ENCODE data around the gene PIP4K2B.
A peak's percentile ranks its signal among the peaks of the same experiment; 100 is the strongest.

Gene PIP4K2B

DNA sequence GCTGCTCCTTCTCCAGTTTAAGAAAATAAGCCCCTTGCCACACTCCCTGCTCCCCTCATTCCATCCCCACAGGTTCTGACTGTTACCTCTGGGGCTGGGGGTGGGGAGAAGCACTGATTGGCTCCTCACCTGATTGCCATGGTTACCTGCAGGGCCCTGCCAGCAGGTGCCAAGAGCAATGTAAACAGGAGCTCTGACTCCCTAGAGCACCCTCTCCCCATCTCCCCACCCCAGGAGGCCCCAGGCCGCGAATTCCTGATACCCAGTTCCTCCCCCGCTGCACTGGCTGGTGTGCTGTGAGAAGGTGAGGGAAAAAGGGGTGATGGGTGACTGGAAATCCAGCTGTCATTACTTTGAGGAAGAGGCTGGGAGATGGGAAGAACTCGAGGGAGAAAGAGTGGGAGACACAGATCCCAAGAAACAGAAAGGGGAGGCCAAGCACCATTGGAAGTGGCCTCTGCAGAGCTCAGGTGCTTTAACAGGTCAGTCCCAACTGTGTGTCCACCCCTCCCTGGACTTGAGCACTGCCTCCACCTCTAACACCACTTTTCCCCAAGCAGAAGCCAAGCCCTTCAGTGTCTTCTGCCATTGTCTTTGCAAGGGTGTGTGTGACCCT, 55.7 kb downstream of the PIP4K2B start:
- DNase-seq = no peak

DNA sequence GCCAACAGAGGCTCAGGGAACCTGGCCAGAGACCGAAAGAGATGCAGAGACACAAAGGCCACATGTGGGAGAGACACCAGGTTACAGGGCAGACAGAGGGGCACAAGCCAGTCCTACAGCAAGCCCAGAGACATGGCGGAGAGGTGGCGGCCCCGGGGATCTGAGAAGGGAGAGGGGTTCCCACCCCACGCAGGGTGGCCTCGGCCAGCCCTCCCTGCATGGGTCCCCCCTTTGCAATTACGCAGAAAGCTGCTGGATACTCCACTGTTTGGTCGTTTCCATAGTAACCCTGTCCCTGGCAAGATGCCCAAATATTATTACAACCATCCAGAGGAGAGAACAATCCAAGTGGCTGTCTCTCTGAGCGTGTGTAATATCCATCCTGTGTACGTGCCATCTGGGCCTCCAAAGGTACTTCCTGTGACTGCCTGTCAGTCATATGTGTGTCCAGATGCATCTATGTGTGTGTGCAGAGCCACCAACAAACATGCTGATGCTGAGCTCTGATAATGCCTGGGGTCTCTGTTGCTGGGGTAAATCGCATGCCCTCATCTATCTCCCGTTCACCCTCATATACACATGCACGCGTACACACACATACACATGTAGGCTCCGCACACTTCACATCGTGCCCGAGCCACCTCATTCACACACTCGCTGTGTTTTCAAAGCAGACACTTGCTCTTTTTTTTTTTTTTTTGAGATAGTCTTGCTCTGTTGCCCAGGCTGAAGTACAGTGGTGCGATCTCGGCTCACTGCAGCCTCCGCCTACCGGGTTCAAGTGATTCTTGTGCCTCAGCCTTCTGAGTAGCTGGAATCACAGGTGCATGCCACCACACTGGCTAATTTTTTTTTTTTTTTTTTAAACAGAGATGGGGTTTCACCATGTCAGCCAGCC, 56.7 kb downstream of the PIP4K2B start:
- no peak for DNase-seq

DNA sequence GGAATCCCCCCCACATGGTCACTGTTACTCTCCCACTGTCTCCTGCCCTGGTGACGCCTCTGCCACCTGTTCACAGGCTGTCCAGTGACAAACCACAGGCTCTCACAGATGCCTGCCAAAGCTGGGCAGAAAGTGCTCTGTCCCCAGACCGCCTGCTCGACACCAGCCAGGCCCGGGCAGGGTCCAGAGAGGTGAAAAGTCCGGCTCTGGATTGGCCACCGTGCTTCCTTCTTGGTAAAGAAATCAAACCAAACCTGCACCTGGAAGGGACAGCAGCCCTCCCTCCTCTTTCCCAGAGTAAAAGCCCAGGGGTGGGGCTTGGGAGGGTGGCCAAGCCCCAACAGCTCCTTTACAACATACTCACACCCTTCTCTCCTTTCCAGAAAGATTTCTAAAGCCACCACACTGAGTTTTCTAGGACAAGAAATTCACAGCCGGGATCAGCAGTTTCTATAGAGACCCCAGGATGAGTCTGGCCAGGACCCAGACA, 57.4 kb downstream of the PIP4K2B start:
- no peak for DNase-seq

DNA sequence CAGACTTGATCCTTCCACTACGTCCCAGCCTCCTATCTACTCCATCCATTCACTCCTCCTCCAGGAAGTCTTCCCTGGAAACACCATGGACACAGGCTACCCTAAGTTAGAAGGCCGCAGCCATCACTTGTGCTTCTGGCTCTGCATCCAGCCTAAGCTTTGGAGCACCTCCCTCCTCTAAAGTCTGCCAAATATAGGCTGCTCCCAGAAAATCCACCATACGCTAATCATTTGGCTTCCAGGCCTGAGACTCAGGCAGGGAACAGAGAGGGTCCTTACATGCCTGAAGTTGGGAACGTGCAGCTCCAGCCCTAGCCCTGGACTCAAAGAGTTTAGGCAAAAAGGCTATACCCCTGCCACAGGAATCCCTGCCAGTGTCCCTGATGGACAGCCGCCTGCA, 57.9 kb downstream of the PIP4K2B start:
- DNase-seq = no peak

DNA sequence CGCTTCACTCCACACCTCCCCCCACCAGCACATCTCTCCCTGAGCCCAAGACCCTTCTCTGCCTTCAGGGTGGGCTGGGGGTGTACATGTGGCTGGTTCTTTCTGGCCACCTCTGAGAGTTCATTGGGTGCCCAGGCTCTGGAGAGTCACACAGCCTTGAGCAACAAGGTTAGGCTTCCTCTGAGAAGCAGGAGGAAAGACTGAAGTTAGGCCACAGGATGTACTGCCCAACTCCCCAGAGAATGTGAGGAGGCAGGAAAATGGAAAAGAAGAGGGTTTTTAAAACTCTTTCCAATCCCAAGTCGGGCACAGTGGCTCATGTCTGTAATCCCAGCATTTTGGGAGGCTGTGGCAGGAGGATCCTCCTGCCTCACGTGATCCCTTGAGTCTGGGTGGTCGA, 58.5 kb downstream of the PIP4K2B start:
- no peak for DNase-seq

DNA sequence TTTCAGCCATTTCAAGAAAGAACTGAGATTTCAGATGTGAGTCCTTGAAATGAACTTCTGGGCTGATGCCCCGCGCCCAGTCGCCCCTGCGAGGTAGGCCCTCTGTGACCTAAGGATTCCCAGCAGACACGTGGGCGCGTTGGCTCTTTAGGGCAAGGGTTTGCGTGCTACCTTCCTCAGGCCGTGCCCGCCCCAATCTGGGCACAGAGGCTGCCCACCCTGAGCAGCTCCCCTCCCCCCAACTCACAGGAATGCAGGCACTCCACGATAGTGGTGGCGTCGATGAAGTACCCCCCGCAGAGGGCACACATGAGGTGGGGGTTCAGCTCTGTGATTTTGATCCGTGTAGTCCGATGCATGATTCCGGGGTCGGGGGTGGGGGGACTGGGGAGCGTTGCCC, 59.3 kb downstream of the PIP4K2B start:
- no peak for DNase-seq

DNA sequence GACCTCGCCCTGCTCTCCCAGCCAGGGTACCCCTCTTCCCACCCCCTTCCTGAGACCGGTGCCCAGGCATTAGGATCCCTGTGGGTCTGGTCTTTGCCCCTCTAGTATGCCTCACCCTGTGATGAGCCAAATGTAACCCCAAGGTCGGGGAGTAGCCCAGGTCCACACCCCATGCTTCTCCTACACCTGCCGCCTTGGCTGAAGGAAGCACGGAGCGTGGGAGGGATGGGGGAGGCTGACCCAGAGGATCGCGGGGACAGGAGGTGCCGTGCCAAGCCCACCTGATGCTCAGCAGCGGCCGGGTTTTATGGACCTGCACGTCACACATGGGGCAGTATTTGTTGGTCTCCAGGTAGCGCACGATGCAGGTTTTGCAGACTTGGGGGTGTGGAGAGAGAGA, 60.1 kb downstream of the PIP4K2B start:
- no peak for DNase-seq

DNA sequence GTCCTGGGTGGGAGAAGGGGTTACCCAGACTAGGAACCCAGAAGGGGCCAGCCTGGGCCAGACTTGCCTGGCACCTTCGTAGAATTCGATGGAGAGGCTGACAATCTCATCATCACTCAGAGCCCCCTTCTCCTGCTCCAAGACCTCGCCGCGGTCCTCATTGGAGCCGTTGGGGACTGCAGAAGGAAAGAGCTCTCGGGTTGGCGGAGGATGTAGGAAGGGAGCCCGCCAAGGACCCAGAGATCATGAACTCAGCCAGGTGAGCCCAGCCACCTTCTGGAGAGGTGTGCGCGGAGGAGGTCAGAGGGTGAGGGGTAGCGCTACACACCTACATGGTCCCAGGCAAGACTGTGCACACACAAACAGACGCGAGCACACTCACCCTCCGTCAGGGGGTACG, 60.7 kb downstream of the PIP4K2B start:
- DNase-seq = no peak

DNA sequence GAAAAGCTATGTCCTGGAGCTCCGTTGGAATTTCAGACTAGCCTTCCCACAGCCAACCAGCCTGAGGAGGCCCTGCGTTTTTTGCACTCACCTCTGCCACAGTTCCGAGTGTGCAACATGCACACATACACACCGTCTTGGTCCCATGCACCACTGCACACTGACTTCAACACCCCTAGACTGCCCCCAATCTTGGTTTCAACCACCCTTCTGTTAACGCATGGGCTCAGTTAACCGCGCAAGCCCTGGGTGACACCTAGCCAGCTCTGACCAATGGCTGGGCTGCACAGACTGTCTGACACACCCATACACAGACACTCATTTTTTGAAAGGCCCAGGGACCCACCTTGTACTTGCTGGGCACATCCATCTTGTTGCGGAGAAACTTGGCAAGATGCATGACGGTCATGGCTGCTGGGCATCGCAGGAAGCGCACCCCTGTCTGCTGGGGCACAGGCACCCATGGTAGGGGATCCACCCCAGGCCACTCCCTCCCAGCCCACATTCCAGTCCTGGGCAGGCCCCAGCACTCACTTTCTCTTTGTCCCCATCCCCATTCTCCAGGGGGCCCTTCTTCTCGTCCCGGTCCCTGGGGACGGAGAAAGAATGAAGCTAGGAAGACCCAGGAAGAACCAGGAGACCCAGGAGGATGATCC, 61.2 kb downstream of the PIP4K2B start:
- DNase-seq = no peak

DNA sequence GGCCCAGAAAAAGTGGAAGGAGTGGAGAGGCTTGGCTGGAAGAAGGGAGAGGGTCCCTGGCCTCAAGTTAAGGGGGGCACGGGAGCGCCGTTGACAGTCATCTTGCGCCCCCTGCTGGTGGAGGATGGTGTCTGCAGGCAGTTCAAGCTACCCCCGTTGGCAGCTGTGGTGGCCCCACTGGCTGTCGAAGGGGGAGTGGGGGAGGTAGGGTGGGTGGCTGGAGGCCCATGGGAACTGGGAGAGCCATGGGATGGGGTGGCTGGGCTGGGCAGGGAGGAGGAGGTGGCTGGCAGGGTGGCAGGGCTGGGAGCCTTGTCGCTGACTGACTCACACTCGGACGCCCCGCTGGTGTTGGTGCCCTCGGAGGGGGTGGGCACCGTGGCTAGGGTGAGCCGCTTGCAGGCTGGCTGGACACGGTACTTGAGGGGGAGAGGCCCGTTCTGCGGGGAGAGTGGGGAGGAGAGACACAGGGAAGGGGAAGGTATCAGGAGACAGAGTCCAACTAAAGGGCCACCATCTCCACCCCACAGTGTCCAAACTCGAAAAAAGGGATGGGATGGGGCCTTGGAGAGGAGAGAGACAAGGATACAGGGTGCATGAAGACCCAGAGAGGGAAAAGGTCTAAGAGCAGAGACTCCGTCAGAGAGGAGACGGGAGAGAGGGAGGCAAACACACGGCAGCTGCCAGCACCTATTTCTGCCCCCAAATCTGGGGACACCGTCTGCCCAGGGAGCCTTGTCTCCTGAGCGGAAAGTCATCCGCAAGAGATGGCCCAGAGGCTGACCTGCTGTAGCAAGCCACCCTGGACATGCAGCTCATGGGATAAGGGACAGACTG, 64.0 kb downstream of the PIP4K2B start:
- DNase-seq = peak; percentile 77

DNA sequence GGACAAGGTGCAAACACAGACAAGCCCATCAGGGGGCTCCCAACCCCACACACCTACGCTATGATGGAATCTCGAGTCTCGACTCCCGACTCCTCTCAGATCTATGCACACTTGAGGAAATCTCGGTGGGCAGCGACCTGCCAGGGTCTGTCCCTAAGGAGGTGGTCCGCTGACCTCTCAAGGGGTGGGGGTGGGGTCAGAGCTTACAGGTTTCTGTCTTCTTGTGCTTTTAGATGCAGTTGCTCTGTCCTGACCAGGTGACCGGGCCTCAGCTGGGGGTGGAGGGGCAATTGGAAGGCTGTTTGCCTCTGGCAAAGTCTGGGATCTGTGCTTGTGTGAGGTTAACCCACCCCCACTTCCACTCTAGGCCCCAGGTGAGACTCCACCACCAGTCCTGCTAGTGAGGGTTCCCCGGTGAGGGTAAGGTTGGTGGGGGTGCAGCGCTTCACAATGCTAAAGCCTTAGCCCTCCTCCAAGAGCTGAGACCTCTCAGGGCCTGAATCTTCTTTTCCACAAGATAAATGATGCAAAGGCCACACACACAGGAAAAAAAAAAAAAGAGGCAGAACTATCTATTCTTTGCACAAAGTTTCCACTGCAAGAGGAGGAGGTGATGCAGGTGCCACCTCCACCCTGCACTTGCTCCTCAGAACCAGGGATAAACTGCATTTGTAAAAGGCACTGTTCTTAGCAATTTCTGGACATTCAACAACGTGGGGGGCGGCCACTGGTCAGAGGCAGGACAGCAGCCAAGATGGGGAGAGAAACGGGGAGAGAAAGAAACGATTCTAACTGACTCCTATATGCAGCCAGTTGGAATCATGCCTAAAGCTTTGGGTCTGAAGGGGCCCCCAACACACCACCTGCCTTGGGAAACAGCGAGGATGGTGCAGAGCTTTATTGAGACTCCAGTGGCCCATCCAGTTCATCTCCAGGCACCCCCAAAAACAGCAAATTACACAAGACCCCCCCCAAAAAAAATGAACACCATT, 65.1 kb downstream of the PIP4K2B start:
- no peak for DNase-seq

DNA sequence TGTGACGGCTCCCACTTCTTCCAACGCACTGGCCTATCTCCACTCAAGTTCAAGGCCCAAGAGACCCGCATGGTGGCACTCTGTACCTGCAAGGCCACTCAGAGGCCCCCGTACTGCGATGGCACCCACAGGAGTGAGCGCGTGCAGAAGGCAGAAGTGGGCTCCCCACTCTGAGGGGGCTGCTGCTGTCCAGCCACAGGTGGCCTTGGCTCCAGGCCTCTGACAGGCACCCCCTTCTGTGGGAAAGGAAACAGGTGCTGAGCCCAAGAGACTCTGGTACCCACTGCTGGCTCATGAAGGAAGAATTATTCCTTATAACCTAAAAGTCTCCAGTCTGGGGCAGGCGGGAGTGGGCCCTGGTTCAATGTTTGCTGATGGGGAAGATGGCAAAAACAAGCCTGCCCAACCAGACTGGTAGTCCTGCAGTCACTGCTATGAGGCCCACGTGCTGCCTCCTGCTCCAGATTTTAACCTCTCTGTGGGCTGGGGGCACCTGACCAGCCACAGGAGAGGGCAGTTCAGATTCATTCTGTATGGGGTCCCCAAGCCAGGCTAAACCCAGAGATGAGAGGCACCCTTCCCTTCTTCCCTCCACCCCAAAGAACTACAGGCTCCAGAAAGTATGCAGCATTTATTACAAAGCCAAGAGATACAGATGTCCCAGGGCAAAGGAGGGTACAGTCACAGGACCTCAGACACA, 65.9 kb downstream of the PIP4K2B start:
- no peak for DNase-seq

DNA sequence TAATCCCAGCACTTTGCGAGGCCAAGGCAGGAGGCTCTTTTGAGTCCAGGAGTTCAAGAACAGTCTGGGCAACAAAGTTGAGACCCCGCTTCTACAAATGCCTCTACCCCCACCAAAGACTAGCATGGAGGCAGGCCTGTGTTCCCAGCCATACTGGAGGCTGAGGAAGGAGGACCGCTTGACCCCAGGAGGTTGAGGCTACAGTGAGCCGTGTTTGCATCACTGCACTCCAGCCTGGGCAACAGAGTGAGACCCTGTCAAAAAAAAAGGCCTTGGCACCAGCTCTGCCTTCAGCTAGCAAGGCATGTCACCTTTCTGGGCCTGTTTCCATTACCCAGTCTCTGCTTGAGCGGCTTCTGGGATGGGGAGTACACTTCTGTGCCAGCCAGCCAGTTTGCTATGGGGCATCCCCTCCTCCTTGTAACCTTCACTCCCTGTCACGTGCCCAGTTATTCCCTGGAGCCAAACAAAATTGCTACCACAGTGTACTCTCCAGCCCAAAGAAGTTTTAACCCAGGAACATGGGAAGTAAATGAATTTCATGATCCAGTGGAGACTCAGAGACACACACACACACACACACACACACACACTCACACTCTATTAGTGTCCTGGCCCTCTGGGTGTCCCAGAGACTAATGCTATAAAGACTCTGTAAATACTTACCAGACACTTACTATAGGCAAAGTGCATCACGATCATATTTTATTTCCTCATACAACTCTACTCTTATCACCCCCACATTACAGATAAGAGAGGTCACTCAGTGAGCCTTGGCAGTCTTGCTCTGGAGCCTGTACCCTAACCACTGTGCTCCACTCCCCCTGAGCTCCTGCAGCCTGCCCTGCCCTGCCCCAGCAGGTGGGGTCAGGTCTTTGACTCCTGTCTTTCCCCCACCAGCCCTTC, 66.7 kb downstream of the PIP4K2B start:
- no peak for DNase-seq

DNA sequence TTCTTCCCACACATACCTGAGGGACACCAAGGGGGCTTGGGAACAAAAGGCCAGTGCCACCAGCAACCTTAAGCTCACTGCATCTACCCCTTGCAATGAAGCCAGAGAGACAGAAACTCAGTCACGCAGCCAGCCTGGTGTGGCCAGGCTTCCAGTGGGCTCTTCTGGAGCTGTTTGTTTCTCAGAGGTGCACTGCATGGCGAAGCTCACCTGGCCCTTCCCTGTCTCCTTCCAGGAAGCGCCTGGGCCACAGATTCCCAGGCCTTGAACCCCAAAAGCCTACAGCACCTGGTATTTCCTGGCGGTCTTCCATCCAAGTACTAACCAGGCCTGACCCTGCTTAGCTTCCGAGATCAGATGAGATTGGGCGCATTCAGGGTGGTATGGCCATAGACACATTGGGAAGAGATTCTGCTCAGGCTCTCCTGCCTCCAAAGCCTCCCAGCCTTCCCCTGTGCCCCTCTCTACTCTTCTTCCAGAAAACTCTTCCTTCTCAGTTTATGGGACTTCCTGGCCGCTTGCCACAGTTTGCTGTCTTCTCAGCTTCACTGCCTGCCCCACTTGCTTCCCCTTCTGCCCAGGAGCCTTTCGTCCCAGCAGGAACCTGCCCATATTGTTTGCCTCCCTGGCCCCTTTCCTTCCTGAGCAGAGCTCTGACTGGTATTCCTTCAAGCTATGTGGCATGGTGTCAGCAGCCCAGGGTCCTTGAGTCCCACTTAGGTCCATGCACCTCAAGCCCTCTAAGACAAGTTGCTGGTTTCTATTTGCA, 67.6 kb downstream of the PIP4K2B start:
- DNase-seq = no peak

DNA sequence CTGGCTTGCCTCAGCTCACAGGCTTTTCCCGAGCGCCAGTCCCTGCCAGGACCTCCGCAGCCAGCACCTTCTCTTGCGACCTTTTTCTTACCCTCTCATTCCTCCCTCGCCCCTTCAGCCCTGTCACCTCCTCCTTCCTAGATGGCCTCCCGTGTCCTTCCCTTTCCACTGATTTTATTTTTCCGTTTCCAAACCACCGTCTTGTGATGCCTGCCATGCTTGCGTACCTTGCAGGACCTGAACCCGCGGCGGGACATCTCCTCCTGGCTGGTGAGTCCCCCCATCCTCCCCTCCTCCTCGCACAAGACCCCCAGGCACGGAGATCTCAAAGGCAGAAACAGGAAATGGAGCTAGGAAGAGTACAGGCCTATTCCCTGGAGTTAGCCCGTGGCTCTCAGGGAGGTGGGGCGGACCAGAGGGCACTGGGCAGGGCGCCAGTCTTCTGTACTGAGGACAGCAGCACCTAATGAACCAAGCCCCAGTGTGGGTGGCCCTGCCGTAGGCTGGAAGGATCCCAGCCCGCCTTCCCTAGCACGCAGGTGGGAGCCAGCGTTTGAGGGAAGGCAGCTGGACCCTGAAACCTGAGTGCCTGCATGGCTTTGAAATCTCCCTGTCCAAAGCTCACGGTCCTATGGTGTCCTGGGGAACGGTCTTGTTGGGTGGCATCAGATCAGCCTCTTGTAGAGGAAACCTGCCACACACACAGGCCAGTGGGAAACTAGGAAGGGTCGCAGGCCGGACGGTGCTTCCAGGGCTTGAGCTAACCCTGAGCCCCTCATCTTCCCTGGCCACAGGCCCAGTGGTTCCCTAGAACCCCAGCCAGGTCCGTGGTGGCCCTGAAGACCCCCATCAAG, 68.6 kb downstream of the PIP4K2B start:
- DNase-seq = no peak

DNA sequence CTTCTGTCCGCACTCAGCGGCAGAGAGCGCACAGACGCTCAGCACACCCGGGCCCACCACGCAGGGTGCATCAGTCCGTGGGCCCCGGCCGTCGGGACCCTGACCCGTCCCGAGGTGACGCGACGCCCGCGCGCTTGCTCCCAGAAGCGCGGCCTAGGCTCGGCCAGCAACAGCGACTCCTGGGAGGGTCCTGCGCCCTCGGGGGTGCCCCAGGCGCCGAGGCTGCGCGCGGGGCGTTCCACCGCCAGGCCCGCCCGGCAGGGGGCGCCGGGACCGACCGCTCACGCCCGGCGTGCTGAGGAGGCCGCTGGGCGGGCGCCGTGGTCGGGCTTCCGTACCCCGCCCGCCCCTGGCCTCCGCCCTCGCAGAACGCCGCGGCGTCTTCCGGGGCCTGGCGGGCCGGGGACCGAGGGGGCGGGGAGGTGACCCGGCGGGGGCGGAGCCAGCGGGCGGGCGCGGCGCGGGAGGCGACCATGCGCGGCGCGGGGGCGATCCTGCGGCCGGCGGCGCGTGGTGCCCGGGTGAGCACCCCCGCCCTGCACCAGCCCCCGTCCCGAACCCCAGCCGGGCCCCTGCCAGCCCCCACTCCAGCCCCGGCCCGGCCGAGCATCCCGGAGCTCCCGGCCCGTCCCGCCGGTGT, 69.3 kb downstream of the PIP4K2B start, which contains the start of gene CISD3:
Gene CISD3, plus strand, starts transcription at position 456 of the 640 bp plus-strand sequence. Its CDS starts 18 bp downstream, at position 474.
- peak; percentile 88 for DNase-seq

DNA sequence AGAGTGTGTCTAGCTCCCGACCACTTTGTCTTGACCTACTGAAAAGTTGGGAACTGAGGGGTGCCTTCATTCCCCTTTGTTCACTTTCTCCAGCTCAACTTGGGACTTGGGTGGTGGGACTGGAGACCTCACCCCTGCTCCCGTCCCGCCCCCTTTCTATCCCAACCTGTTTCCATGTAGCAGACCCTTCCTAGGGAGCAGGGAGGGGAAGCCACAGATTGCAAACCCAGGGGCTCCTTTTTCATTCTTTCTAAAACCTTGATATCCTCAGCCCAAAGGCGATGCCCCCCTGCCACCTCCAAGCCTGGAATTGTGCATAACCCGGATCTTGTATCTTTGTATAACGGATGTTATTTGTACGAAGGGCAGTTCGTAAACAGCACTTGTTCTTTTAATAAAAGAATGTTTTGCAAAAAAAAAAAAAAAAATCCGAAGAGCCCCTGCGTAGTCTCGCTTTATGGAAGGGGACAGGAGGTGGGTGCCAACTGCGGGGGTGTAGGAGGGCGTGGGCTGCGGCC, 69.9 kb downstream of the PIP4K2B start:
- DNase-seq = no peak
